Activated naive CD8-positive, alpha-beta T cell treated with anti-CD3 and anti-CD28 coated beads, Interleukin-2, amount 10 ng/mL, durations not matched to agents 7 days and 5 days (primary cell): ENCODE measurements around the gene CROCC2. TPM values are rescaled to one million over a fixed set of nuclear protein-coding genes. Genes with fewer than 3 reads are reported as not detected.

Experiments used
- ATAC-seq: fragments of 150-1000 bp; cut with Tn5 transposase; one replicate; pipeline ENCODE4 v1.10.0; 2021; ENCODE audit warnings: low read depth, moderate library complexity
- POLR2A ChIA-PET: fragments of 350-600 bp; sonication (Branson Sonifier 250); formaldehyde crosslinking; loops from one replicate; lab custom pipeline; 2021; ENCODE audit warnings: antibody characterized with exemption; lab: Charles Lee
- DNase-seq: peaks from one replicate; pipeline ENCODE4 v3.0.0; 2021
- H3K27ac Mint-ChIP-seq: one replicate; pipeline ENCODE4 v1.8.0; 2022; ENCODE audit warnings: mild to moderate bottlenecking, mixed read lengths
- H3K27me3 Mint-ChIP-seq: one replicate; pipeline ENCODE4 v1.8.0; 2022; ENCODE audit warnings: mild to moderate bottlenecking, moderate library complexity, mixed read lengths
- H3K36me3 Mint-ChIP-seq: one replicate; pipeline ENCODE4 v1.8.0; 2021; ENCODE audit warnings: mild to moderate bottlenecking, mixed read lengths
- H3K4me1 Mint-ChIP-seq: one replicate; pipeline ENCODE4 v1.8.0; 2021; ENCODE audit warnings: mixed read lengths
- H3K4me3 Mint-ChIP-seq: one replicate; pipeline ENCODE4 v1.8.0; 2022; ENCODE audit warnings: mild to moderate bottlenecking, moderate library complexity, mixed read lengths
- H3K9me3 Mint-ChIP-seq: one replicate; pipeline ENCODE4 v1.8.0; 2021; ENCODE audit warnings: mixed read lengths
- total RNA-seq, 2 experiments: library from RNA; stranded (reverse); gene quantifications; one replicate each; pipeline ENCODE4 v1.2.3, GENCODE V29; 2021

Gene CROCC2
- total RNA-seq, 2 experiments from 2014 or later, result not detected

- Mint-ChIP-seq H3K4me3 (no peak overlapping the region), H3K36me3 (no peaks in the 10 kb centered on the region), H3K27ac (no peak overlapping the region), H3K4me1 (no peaks in the 10 kb centered on the region), H3K9me3 (no peaks in the 10 kb centered on the region), H3K27me3 (no peaks in the 10 kb centered on the region)
- POLR2A ChIA-PET, result no interaction called here
- no peak for DNase-seq
- ATAC-seq, result no peak
Observed at GRCh38 chr2:240932724-240933047, 26.6 kb downstream of the CROCC2 start.

GRCh38 chr2:240933048-240933965 is 27.2 kb downstream of the CROCC2 start:
- no peak overlapping the region for H3K4me3 Mint-ChIP-seq
- peaks cover 2% of the 10 kb centered on the region for H3K27me3 Mint-ChIP-seq
- no peak overlapping the region for H3K27ac Mint-ChIP-seq
- H3K9me3 Mint-ChIP-seq, result no peaks in the 10 kb centered on the region
- no peaks in the 10 kb centered on the region for H3K36me3 Mint-ChIP-seq
- DNase-seq (peak; percentile 27), ATAC-seq (no peak)
- POLR2A ChIA-PET, result no interaction called here
- no peaks in the 10 kb centered on the region for H3K4me1 Mint-ChIP-seq

DNA sequence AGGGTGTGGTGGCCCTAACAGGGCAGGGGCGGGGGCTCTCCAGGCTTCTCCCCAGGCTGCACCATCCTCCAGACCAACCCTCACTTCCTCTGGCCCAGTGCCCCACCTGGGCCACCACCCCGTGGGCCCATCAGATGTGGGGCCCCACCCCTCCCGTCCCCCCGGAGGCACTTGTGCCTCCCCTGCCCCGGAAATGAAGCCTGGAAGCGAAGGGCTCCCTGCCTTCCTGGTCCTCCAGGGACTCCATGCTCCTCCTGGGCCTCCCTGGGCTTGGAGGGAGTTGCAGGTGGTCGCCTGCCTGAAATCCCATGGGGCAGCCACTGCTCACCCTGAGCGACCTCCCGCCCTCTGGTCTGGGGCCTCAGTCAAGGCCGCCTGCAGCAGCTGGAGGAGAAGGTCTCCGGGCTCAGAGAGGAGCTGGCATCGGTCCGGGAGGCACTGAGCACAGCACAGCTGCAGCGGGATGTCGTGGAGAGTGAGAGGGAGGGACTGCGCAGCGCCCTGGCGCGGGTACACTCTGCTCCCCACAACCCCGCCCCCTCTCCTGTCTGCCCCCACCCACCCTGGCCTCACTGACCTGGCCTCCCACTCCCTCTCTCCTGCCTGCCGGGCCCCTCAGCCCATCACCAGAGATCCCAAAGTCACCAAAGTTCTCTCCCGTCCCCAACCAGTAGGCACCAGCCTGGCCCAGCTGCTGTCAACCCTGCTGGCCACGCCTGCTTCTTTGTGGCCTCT is 28.0 kb downstream of the CROCC2 start:
- no peak overlapping the region for H3K4me3 Mint-ChIP-seq
- H3K4me1 Mint-ChIP-seq, result no peaks in the 10 kb centered on the region
- peaks cover 6% of the 10 kb centered on the region for H3K27me3 Mint-ChIP-seq
- ATAC-seq, result no peak
- POLR2A ChIA-PET, result no interaction called here
- no peaks in the 10 kb centered on the region for H3K36me3 Mint-ChIP-seq
- H3K27ac Mint-ChIP-seq, result no peak overlapping the region
- H3K9me3 Mint-ChIP-seq, result no peaks in the 10 kb centered on the region
- no peak for DNase-seq

DNA sequence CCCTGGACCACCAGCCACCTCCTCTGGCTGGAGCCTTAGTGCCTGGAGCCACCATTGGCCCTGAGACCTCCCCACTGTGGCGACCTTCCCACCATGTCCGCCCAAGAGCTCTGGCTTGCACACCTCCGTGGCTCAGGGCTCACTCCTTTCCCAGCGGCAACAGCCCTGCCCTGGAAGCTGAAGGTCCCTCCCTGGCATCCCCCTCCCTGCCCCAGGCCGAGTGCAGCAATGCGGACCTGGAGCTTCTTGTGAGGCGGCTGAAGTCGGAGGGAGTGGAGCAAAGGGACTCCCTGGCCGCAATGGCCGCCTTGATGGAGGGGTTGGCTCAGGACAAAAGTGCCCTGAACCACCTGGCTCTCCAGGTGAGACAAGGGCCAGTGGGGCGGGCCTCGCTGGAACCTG is 28.6 kb downstream of the CROCC2 start:
- no peak for ATAC-seq
- Mint-ChIP-seq H3K4me3 (no peak overlapping the region), H3K9me3 (no peaks in the 10 kb centered on the region), H3K27me3 (peaks cover 7% of the 10 kb centered on the region), H3K27ac (no peak overlapping the region), H3K4me1 (no peaks in the 10 kb centered on the region), H3K36me3 (no peaks in the 10 kb centered on the region)
- no peak for DNase-seq
- POLR2A ChIA-PET, result no interaction called here

- no peaks in the 10 kb centered on the region for H3K36me3 Mint-ChIP-seq
- ATAC-seq (no peak), DNase-seq (no peak)
- POLR2A ChIA-PET, result no interaction called here
- H3K27ac Mint-ChIP-seq, result no peak overlapping the region
- H3K9me3 Mint-ChIP-seq, result no peaks in the 10 kb centered on the region
- no peak overlapping the region for H3K4me3 Mint-ChIP-seq
- H3K27me3 Mint-ChIP-seq, result peaks cover 12% of the 10 kb centered on the region
- no peaks in the 10 kb centered on the region for H3K4me1 Mint-ChIP-seq
Observed at GRCh38 chr2:240935103-240935876, 29.2 kb downstream of the CROCC2 start.

DNA sequence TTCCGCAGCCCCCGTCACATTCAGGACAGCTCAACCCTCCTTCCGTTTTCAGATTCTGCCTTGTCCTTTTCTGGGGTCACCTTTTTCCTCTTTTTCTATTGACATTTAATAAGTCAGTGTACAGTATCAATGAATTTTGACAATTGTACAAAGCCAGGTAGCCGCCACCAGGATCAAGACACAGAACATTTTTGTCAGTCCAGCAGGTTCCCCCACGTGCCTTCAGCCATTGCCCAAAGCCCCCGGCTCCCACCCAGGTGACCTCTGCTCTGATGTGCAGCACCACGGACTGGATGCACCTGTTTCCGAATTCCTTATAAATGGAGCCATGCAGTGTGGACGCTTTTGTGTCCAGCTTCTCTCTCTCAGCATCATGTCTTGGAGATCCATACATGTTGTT is 30.0 kb downstream of the CROCC2 start:
- ATAC-seq, result no peak
- Mint-ChIP-seq H3K4me1 (no peaks in the 10 kb centered on the region), H3K4me3 (no peak overlapping the region), H3K27ac (no peak overlapping the region), H3K27me3 (peaks cover 20% of the 10 kb centered on the region), H3K36me3 (no peaks in the 10 kb centered on the region), H3K9me3 (no peaks in the 10 kb centered on the region)
- no peak for DNase-seq
- POLR2A ChIA-PET, result no interaction called here

- H3K9me3 Mint-ChIP-seq, result no peaks in the 10 kb centered on the region
- H3K4me3 Mint-ChIP-seq, result no peak overlapping the region
- H3K27ac Mint-ChIP-seq, result no peak overlapping the region
- DNase-seq, result peak; percentile 25
- no peak for ATAC-seq
- POLR2A ChIA-PET, result no interaction called here
- peaks cover 16% of the 10 kb centered on the region for H3K27me3 Mint-ChIP-seq
- no peaks in the 10 kb centered on the region for H3K36me3 Mint-ChIP-seq
- no peaks in the 10 kb centered on the region for H3K4me1 Mint-ChIP-seq
Observed at GRCh38 chr2:240946046-240946445, 39.9 kb downstream of the CROCC2 start.

DNA sequence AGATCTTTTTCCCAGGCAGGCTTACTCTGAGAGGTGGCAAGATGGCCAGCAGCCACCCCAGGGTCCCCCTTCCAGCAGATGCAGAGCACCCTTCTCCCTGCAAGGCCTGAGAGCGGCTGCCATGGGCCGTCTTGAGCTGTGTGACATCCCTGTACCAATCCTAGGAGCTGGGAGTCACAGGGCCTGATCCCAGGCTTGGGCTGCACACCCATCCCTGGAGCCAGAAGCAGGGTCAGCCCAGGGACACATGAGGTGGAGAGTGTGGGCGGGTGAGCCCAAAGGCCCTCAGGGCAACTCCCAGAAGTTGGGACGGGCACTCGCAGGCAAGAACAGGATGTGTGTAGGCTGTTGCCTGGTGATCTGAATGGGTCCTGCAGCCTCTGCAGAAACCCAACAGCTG is 40.5 kb downstream of the CROCC2 start:
- POLR2A ChIA-PET, result no interaction called here
- Mint-ChIP-seq H3K27me3 (peaks cover 12% of the 10 kb centered on the region), H3K4me3 (no peak overlapping the region), H3K36me3 (no peaks in the 10 kb centered on the region), H3K4me1 (no peaks in the 10 kb centered on the region), H3K9me3 (no peaks in the 10 kb centered on the region), H3K27ac (no peak overlapping the region)
- ATAC-seq (no peak), DNase-seq (peak; percentile 24)

GRCh38 chr2:240947176-240947575 is 41.0 kb downstream of the CROCC2 start:
- no peaks in the 10 kb centered on the region for H3K9me3 Mint-ChIP-seq
- no peak overlapping the region for H3K4me3 Mint-ChIP-seq
- DNase-seq (peak; percentile 19), ATAC-seq (no peak)
- no peak overlapping the region for H3K27ac Mint-ChIP-seq
- H3K27me3 Mint-ChIP-seq, result peaks cover 8% of the 10 kb centered on the region
- no peaks in the 10 kb centered on the region for H3K4me1 Mint-ChIP-seq
- no peaks in the 10 kb centered on the region for H3K36me3 Mint-ChIP-seq
- POLR2A ChIA-PET, result no interaction called here

DNA sequence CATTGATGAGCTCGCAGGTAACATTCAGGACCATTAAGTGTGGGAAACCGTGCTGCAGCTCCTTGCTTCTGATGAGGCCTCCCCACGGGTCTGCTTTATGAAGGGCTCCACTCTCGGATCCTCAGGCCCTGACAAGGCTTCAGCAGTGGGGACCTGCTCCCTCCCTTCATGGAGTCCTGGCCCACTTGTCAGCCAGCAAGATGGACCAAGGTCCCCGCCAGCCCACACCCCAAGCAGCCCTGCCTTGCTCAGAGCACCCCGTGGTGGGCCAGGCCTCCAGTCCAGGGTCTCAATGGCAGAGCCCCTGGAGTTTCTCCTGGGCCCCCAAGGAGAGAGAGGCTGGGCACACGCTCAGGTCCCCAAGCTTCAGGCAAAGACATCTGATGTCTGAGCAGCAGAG is 41.5 kb downstream of the CROCC2 start:
- Mint-ChIP-seq H3K27ac (no peak overlapping the region), H3K36me3 (no peaks in the 10 kb centered on the region), H3K4me1 (no peaks in the 10 kb centered on the region), H3K9me3 (no peaks in the 10 kb centered on the region), H3K4me3 (no peak overlapping the region), H3K27me3 (peaks cover 5% of the 10 kb centered on the region)
- POLR2A ChIA-PET, result no interaction called here
- ATAC-seq (no peak), DNase-seq (no peak)

DNA sequence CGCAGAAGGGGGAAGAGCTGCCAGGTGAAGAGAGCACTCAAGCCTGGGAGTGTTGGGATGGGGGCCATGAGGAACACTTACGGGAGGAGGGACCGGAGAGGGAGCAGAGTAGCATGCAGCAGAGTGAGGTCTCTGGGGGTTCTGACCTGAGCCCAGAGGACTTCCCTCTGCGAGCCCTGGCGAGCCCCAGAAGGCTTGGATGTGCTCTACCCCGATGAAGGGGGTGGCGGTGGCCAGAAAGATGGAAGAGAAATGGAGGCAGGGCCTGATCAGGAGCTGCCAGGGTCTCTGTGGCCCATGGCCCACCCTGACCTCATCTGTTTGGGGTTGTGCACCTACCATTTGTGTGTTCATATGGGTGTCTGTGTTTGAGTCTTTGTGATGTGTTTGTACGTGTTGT is 42.0 kb downstream of the CROCC2 start:
- Mint-ChIP-seq H3K4me1 (no peaks in the 10 kb centered on the region), H3K9me3 (no peaks in the 10 kb centered on the region), H3K27ac (no peak overlapping the region), H3K4me3 (no peak overlapping the region), H3K36me3 (no peaks in the 10 kb centered on the region), H3K27me3 (peaks cover 5% of the 10 kb centered on the region)
- DNase-seq (no peak), ATAC-seq (no peak)
- POLR2A ChIA-PET, result no interaction called here

- Mint-ChIP-seq H3K9me3 (no peaks in the 10 kb centered on the region), H3K36me3 (no peaks in the 10 kb centered on the region), H3K27ac (no peak overlapping the region), H3K4me3 (no peak overlapping the region), H3K27me3 (peaks cover 5% of the 10 kb centered on the region), H3K4me1 (no peaks in the 10 kb centered on the region)
- DNase-seq, result no peak
- POLR2A ChIA-PET, result interaction anchor here (1.1 kb wide), 1 partner anchor 34 kb away, joined by 3 read pairs; no protein-coding TSS in a partner anchor
- ATAC-seq, result no peak
Observed at GRCh38 chr2:240948905-240949790, 43.0 kb downstream of the CROCC2 start.
